HUES6 (cell line): Measurements from ENCODE around the gene PERM1.
"Not testable (repeated sequence)": the region's sequence is repeated elsewhere in the genome, so short reads cannot be mapped to it uniquely, and the experiment has no call there.

Experiments
- H3K27ac ChIP-seq: 2 replicates; pipeline ENCODE4 v1.7.0; 2013; ENCODE audit warnings: low read depth, mild to moderate bottlenecking, low read length, inconsistent platforms
- H3K27me3 ChIP-seq: 2 replicates; pipeline ENCODE4 v1.6.1; 2013; ENCODE audit warnings: low read length; ENCODE audit not compliant: control insufficient read depth, insufficient read depth
- H3K36me3 ChIP-seq: 2 replicates; pipeline ENCODE4 v1.6.1; 2013; ENCODE audit warnings: low read length; ENCODE audit not compliant: control insufficient read depth, insufficient read depth
- H3K4me1 ChIP-seq: 2 replicates; pipeline ENCODE4 v1.6.1; 2013; ENCODE audit warnings: low read length; ENCODE audit not compliant: control insufficient read depth, insufficient read depth
- H3K4me3 ChIP-seq: 2 replicates; pipeline ENCODE4 v1.5.1; 2013; ENCODE audit warnings: low read depth, low read length
- H3K9ac ChIP-seq: one replicate; pipeline ENCODE4 v1.6.1; 2013; ENCODE audit warnings: mild to moderate bottlenecking, low read length
- H3K9me3 ChIP-seq: 2 replicates; pipeline ENCODE4 v1.6.1; 2013; ENCODE audit warnings: low read depth, low read length; ENCODE audit not compliant: control insufficient read depth, insufficient read depth

The PERM1 gene

DNA sequence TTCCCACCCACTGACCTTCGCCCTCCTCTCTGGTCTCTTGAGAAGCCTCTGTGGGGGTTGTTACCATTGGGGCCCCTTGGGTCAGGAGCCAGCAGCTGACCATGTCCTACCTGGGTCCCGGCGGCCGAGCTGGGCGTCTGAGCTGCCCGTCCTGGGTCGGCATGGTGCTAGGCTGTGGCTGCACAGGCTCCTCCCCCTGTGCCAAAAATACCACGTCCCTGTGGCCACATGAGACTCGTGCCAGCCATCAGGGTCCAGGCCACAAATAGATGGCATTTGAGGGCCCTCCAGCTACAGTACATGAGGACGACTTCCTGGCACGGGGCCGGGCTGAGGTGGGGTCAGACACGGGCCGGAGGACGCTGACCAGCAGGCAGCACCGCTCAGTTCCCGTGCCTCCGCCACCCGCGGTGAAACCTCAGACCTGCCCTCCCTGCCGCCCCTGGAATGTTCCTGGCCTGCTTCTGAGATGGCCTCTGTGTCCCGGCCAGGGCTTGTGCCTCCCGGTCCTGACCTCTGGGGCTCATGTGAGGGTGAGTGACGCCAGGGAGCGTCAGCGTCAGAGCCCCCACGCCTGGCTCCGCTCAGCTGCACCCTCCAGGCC is at the start of gene PERM1:
Gene PERM1 (minus strand): TSS at position 139 of the 604 bp plus-strand sequence. CDS start 1,064 bp downstream, outside the sequence.
- Histone ChIP-seq H3K4me3 (no peak within 1 kb of the TSS), H3K4me1 (no peaks in the 10 kb centered on the region), H3K9ac (no peak within 1 kb of the TSS), H3K27me3 (peaks cover 76% of the 10 kb centered on the region), H3K27ac (no peak within 1 kb of the TSS), H3K36me3 (no peaks in the 10 kb centered on the region), H3K9me3 (no peaks in the 10 kb centered on the region)

DNA sequence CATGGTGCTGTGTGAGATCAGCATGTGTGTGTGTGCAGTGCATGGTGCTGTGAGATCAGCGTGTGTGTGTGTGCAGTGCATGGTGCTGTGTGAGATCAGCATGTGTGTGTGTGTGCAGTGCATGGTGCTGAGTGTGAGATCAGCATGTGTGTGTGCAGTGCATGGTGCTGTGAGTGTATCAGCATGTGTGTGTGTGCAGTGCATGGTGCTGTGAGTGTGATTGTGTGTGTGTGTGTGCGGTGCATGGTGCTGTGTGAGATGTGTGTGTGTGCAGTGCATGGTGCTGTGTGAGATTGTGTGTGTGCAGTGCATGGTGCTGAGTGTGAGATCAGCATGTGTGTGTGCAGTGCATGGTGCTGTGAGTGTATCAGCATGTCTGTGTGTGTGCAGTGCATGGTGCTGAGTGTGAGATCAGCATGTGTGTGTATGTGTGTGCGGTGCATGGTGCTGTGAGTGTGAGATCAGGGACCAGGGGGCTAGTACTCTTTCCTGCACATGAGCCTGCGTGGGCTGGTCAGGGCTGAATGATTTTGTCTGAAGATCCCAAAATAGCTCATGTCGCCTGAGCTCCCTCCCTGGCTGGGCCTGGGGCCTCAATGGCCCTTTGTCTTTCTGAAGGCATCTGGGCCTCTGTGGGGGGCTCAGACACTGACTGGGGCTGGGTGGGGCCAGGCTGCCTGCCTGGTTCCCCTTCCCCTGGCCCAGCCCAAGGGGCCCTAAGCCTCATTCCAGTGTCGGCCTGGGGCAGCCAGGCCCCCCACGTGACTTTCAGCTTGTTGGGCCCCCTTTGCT is 49.2 kb upstream of the PERM1 start:
- peaks cover 15% of the 10 kb centered on the region for H3K36me3 ChIP-seq
- not testable (repeated sequence) for H3K9ac ChIP-seq, H3K27ac ChIP-seq, H3K9me3 ChIP-seq
- H3K4me3 ChIP-seq = 0 out of 2 replicates have a peak overlapping the region, but pooled peaks have one; percentile 20
- H3K27me3 ChIP-seq = peaks cover 24% of the 10 kb centered on the region
- H3K4me1 ChIP-seq = peaks cover 38% of the 10 kb centered on the region

DNA sequence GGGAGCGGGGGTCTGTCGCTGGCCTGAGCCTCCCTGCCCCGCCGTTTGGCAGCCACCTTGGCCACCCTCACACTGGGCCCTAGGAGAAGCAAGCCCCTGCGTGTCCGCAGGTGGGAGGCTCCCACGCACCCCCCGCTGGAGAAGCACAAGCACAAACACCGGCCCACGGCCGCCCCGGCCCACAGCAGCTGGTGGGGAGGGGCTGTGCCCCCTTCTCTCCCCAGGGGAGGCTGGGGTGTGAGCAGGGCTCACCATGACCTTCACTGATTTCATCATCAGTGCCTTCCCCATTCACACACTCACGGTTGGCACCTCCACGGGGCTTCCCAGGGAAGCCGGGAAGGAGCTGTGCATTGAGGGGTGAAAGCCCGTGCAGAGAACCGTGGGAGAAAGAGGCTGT is 45.9 kb upstream of the PERM1 start:
- Histone ChIP-seq H3K27me3 (peaks cover 3% of the 10 kb centered on the region), H3K9ac (no peak overlapping the region), H3K4me3 (no peak overlapping the region), H3K36me3 (peaks cover 12% of the 10 kb centered on the region), H3K9me3 (no peaks in the 10 kb centered on the region), H3K4me1 (peaks cover 61% of the 10 kb centered on the region), H3K27ac (no peak overlapping the region)

GRCh38 chr1:1026599-1027413 is 44.9 kb upstream of the PERM1 start:
- Histone ChIP-seq H3K36me3 (peaks cover 15% of the 10 kb centered on the region), H3K9ac (no peak overlapping the region), H3K4me1 (peaks cover 61% of the 10 kb centered on the region), H3K4me3 (no peak overlapping the region), H3K27me3 (peaks cover 3% of the 10 kb centered on the region; the same call in 1 of the 2 replicates), H3K9me3 (no peaks in the 10 kb centered on the region), H3K27ac (no peak overlapping the region)

DNA sequence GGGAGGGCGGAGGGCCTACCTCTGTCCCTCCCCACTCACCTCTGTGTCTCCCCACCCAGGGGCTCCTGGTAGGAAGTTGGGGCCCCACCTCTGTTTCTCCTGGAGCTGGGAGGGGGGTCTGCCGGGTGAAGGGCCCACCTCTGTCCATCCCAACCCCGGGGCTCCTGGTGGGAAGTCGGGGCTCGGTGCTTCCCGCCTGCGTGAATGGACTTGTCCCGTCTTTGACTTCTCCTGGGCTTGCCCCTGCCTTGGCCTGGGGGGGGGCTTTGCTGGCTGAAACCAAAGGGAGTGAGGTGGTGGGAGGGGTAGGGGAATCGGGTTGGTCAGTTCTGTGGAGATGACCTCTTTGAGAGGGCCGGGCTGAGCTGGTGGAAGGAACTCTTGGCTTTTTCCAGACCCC is 43.8 kb upstream of the PERM1 start:
- Histone ChIP-seq H3K27ac (peak overlapping the region; percentile 97; the same call in 1 of the 2 replicates), H3K4me1 (peaks cover 58% of the 10 kb centered on the region), H3K27me3 (peaks cover 3% of the 10 kb centered on the region; the same call in 1 of the 2 replicates), H3K4me3 (no peak overlapping the region), H3K9ac (no peak overlapping the region), H3K9me3 (no peaks in the 10 kb centered on the region), H3K36me3 (peaks cover 15% of the 10 kb centered on the region)

DNA sequence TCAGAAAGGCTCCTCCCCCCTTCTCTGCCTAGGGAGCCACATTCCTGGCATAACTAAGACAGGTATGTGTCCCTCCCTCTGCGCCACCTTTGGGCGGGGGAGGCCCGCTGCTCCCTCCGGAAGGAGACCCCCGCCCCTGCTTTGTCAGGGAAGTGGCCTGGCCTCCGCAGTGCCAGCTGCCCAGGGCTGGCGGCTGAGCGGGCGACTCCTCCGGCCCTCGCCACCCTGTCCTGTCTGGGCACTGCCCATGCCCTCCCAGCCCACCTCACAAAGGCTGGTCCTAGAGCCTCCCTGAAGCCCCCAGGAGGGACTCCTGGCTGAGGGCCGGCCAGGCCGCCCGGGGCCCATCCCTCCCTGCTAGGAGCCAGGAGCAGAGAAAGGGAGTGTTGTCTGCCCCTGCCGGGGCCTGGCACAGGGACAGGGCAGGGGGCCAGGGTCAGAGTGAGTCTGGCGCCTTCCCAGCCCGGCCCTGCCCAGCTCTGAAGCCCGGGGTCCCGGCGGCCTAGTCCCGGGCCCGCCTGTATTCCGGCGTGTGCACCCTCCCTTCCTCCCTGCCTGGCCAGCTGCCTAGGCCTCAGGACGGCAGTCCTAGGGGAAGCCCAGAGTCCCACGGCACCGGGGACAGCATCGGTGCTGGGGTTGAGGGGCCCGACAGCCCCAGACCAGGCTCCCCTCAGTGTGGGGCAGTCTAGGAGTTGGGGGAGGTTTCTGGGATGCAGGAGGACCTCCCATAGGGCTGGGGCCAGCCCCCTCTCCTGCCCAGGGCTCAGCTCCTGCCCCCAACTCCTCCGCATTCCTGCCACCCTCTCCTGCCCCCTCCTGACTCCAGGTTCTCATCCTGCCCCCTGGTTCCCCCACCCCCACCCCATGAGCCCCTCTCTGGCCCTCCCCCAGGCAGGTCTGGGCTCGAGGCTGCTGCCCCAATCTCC is 43.1 kb upstream of the PERM1 start:
- H3K27ac ChIP-seq = peak overlapping the region; percentile 97
- peaks cover 15% of the 10 kb centered on the region for H3K36me3 ChIP-seq
- H3K9ac ChIP-seq = peak overlapping the region; percentile 75
- peaks cover 58% of the 10 kb centered on the region for H3K4me1 ChIP-seq
- H3K4me3 ChIP-seq = peak overlapping the region; percentile 35
- H3K27me3 ChIP-seq = peaks cover 3% of the 10 kb centered on the region; the same call in 1 of the 2 replicates
- H3K9me3 ChIP-seq = no peaks in the 10 kb centered on the region

DNA sequence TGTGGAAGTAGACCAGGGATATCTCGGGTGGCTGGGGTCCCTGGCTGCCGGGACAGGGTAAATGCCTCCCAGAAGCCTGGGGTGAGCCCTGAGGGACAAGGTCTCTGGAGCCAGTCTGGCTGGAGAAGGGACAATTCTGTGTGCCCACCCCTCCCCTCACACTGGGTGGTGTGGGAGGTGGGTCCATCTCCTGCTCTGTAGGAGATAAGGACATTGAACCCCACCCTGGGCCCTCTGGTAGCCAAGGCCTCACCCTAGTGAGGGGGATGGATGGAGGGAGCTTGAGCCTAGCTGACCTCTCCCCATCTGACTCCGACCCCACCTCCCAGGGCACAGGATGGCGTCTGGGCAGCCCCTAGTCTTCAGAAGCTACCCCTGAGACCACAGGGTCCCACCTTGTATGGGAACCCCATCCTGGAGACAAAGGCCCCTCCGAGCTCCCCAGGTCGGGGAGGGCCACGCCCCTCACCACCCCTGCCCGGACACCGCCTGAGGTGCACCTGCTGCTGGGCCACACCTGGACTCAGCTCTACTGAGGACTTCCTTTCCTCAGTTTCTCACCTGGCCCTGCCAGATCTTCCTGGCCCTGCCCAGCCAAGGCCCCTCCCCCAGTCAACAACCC is 42.4 kb upstream of the PERM1 start:
- Histone ChIP-seq H3K4me3 (peak overlapping the region; percentile 34), H3K9ac (peak overlapping the region; percentile 36), H3K9me3 (no peaks in the 10 kb centered on the region), H3K27ac (peak overlapping the region; percentile 97), H3K4me1 (peaks cover 58% of the 10 kb centered on the region), H3K27me3 (peaks cover 3% of the 10 kb centered on the region; the same call in 1 of the 2 replicates), H3K36me3 (peaks cover 15% of the 10 kb centered on the region)

- Histone ChIP-seq H3K9ac (no peak overlapping the region), H3K36me3 (peaks cover 15% of the 10 kb centered on the region), H3K4me3 (no peak overlapping the region; the same call in 1 of the 2 replicates), H3K9me3 (no peaks in the 10 kb centered on the region), H3K27me3 (peaks cover 3% of the 10 kb centered on the region; the same call in 1 of the 2 replicates), H3K4me1 (peaks cover 58% of the 10 kb centered on the region), H3K27ac (peak overlapping the region; percentile 97; the same call in 1 of the 2 replicates)
Measured at GRCh38 chr1:1023700-1024099, 41.8 kb upstream of the PERM1 start.

DNA sequence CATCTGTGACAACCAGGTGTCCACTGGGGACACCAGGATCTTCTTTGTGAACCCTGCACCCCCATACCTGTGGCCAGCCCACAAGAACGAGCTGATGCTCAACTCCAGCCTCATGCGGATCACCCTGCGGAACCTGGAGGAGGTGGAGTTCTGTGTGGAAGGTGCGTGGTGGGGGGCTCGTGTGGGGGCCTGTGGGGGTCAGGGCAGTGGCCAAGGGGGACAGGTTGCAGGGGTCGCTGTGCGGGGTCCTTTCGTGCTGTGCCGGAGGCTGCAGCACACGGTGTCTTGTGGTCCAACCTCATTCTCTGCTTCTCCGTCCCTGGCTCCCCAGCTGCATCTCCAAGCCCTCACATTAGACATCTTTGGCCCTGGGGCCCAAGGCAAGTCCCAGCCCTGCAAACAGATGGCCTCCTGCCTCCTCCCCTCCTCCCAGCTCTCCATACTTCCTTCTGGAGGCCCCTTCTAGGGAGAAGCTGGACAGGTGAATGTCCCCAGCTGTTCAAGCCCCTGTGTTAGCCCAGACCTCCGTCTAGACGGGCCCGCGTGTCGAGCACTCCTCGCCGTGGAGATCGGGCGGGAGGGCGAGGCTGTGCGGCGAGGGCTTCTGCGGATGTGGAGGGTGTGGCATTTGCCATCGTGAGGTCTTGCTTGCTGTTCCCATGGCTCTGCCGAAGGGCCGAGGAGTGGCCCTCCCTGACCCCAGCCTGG is 40.6 kb upstream of the PERM1 start:
- H3K9ac ChIP-seq = peak overlapping the region; percentile 20
- peaks cover 13% of the 10 kb centered on the region for H3K36me3 ChIP-seq
- peaks cover 58% of the 10 kb centered on the region for H3K4me1 ChIP-seq
- no peak overlapping the region for H3K4me3 ChIP-seq
- no peaks in the 10 kb centered on the region for H3K9me3 ChIP-seq
- H3K27ac ChIP-seq = no peak overlapping the region
- H3K27me3 ChIP-seq = peaks cover 3% of the 10 kb centered on the region; the same call in 1 of the 2 replicates
